GM21825 (cell line): ENCODE measurements around the gene TVP23B.
"Not testable (repeated sequence)": the region's sequence is repeated elsewhere in the genome, so short reads cannot be mapped to it uniquely, and the experiment has no call there.

ENCODE experiments used
- ATAC-seq: cut with Tn5 transposase; IDR thresholded peaks from one replicate; pipeline ENCODE4 v1.9.1; 2021; ENCODE audit warnings: mild to moderate bottlenecking, moderate library complexity; ENCODE audit not compliant: unreplicated experiment

Gene TVP23B

GRCh38 chr17:18780991-18781718, at the start of gene TVP23B:
TVP23B (plus strand) TSS chr17:18781183; CDS start chr17:18781294, 111 bp downstream.
- ATAC-seq: peak; percentile 98

GRCh38 chr17:18732438-18732837, 48.5 kb upstream of the TVP23B start:
- not testable (repeated sequence) for ATAC-seq

GRCh38 chr17:18733350-18733749, 47.6 kb upstream of the TVP23B start:
- not testable (repeated sequence) for ATAC-seq

GRCh38 chr17:18739616-18740391, 41.2 kb upstream of the TVP23B start:
- ATAC-seq: not testable (repeated sequence)

- ATAC-seq: not testable (repeated sequence)
Measured at GRCh38 chr17:18741228-18741627, 39.8 kb upstream of the TVP23B start.

- not testable (repeated sequence) for ATAC-seq
Measured at GRCh38 chr17:18743699-18744421, 37.1 kb upstream of the TVP23B start, which contains the start of gene FBXW10. FBXW10 (plus strand) TSS chr17:18744054; CDS start chr17:18744245, 191 bp downstream.

GRCh38 chr17:18744726-18745125, 36.3 kb upstream of the TVP23B start:
- ATAC-seq: not testable (repeated sequence)

- not testable (repeated sequence) for ATAC-seq
Measured at GRCh38 chr17:18746551-18746950, 34.4 kb upstream of the TVP23B start.

- not testable (repeated sequence) for ATAC-seq
Measured at GRCh38 chr17:18747501-18747900, 33.5 kb upstream of the TVP23B start.

- not testable (repeated sequence) for ATAC-seq
Measured at GRCh38 chr17:18750242-18750641, 30.7 kb upstream of the TVP23B start.

- not testable (repeated sequence) for ATAC-seq
Measured at GRCh38 chr17:18753829-18754409, 27.1 kb upstream of the TVP23B start.

- not testable (repeated sequence) for ATAC-seq
Measured at GRCh38 chr17:18755969-18756368, 25.0 kb upstream of the TVP23B start.

- not testable (repeated sequence) for ATAC-seq
Measured at GRCh38 chr17:18757368-18758044, 23.5 kb upstream of the TVP23B start.

- ATAC-seq: not testable (repeated sequence)
Measured at GRCh38 chr17:18758344-18758743, 22.6 kb upstream of the TVP23B start.

- not testable (repeated sequence) for ATAC-seq
Measured at GRCh38 chr17:18760221-18760620, 20.8 kb upstream of the TVP23B start.

GRCh38 chr17:18770572-18770971, 10.4 kb upstream of the TVP23B start:
- not testable (repeated sequence) for ATAC-seq

- ATAC-seq: not testable (repeated sequence)
Measured at GRCh38 chr17:18771066-18771465, 9.9 kb upstream of the TVP23B start.

GRCh38 chr17:18772471-18772870, 8.5 kb upstream of the TVP23B start:
- ATAC-seq: no peak

- not testable (repeated sequence) for ATAC-seq
Measured at GRCh38 chr17:18781805-18782204, 822 bp downstream of the TVP23B start.

GRCh38 chr17:18785933-18786332, 5.0 kb downstream of the TVP23B start:
- not testable (repeated sequence) for ATAC-seq
